WTC11 (cell line): ENCODE data around the gene ARHGAP28. TPM values are rescaled to one million over a fixed set of nuclear protein-coding genes. Genes with fewer than 3 reads are reported as not detected.

Experiments used
- ATAC-seq: fragments of 200-7000 bp; cut with Tn5 transposase; 2 replicates; pipeline ENCODE4 v1.10.0; 2021; ENCODE audit warnings: mild to moderate bottlenecking, moderate library complexity
- CTCF ChIA-PET: fragments of 300-600 bp; sonication (Branson Sonifier 250); formaldehyde crosslinking; loops from one replicate; lab custom pipeline; 2021; ENCODE audit warnings: antibody characterized with exemption; lab: Charles Lee
- POLR2A ChIA-PET: fragments of 350-600 bp; sonication (Branson Sonifier 250); formaldehyde crosslinking; loops from one replicate; lab custom pipeline; 2021; ENCODE audit warnings: antibody characterized with exemption; lab: Charles Lee
- DNase-seq: peaks from one replicate; pipeline ENCODE4 v3.0.0; 2021; ENCODE audit warnings: low spot score
- H3K27ac Mint-ChIP-seq: 2 replicates; pipeline ENCODE4 v1.8.0; 2021; ENCODE audit warnings: mixed read lengths
- H3K27me3 Mint-ChIP-seq: 2 replicates; pipeline ENCODE4 v1.8.0; 2021; ENCODE audit warnings: low read depth, mild to moderate bottlenecking, moderate library complexity, mixed read lengths
- H3K36me3 Mint-ChIP-seq: 2 replicates; pipeline ENCODE4 v1.8.0; 2021; ENCODE audit warnings: mixed read lengths
- H3K4me1 Mint-ChIP-seq: 2 replicates; pipeline ENCODE4 v1.8.0; 2022; ENCODE audit warnings: mixed read lengths
- H3K4me3 Mint-ChIP-seq: 2 replicates; pipeline ENCODE4 v1.8.0; 2021; ENCODE audit warnings: mild to moderate bottlenecking, moderate library complexity, mixed read lengths
- H3K9me3 Mint-ChIP-seq: 2 replicates; pipeline ENCODE4 v1.8.0; 2021; ENCODE audit warnings: mixed read lengths
- CREM ChIP-seq: sonication (generic); formaldehyde crosslinking; IDR thresholded peaks from 2 replicates; pipeline ENCODE4 v1.8.1; 2022; ENCODE audit warnings: mild to moderate bottlenecking, missing genetic modification reagents, moderate library complexity
- EMX1 ChIP-seq: fragments of 250-450 bp; sonication (Bioruptor Pico); IDR thresholded peaks from 2 replicates; pipeline ENCODE4 v1.8.0; 2021; ENCODE audit warnings: mild to moderate bottlenecking
- FOXJ3 ChIP-seq: sonication (generic); formaldehyde crosslinking; IDR thresholded peaks from 2 replicates; pipeline ENCODE4 v1.9.0; 2021; ENCODE audit warnings: missing genetic modification reagents, mild to moderate bottlenecking, borderline replicate concordance
- GRHL2 ChIP-seq: fragments of 250-450 bp; sonication (Bioruptor Pico); IDR thresholded peaks from 2 replicates; pipeline ENCODE4 v1.8.0; 2022; ENCODE audit warnings: mild to moderate bottlenecking, moderate library complexity; ENCODE audit not compliant: insufficient replicate concordance, severe bottlenecking
- JUN ChIP-seq: sonication (generic); formaldehyde crosslinking; IDR thresholded peaks from 2 replicates; pipeline ENCODE4 v1.8.0; 2023; ENCODE audit warnings: mild to moderate bottlenecking, missing genetic modification reagents
- NR3C1 ChIP-seq: sonication (generic); formaldehyde crosslinking; conservative IDR thresholded peaks from 2 replicates; pipeline ENCODE4 v1.8.1; 2023; ENCODE audit warnings: low read depth, mild to moderate bottlenecking, missing genetic modification reagents
- TEAD1 ChIP-seq: sonication (generic); formaldehyde crosslinking; IDR thresholded peaks from 2 replicates; pipeline ENCODE4 v1.8.0; 2022; ENCODE audit warnings: mild to moderate bottlenecking, missing genetic modification reagents
- TEAD4 ChIP-seq: sonication (generic); formaldehyde crosslinking; IDR thresholded peaks from 2 replicates; pipeline ENCODE4 v1.8.0; 2022; ENCODE audit warnings: mild to moderate bottlenecking, missing genetic modification reagents
- TP53 ChIP-seq: sonication (generic); formaldehyde crosslinking; IDR thresholded peaks from 2 replicates; pipeline ENCODE4 v1.8.1; 2023; ENCODE audit warnings: mild to moderate bottlenecking, missing genetic modification reagents
- ZNF138 ChIP-seq: sonication (generic); formaldehyde crosslinking; conservative IDR thresholded peaks from 2 replicates; pipeline ENCODE4 v1.8.1; 2022; ENCODE audit warnings: mild to moderate bottlenecking, moderate library complexity, missing genetic modification reagents
- ZNF423 ChIP-seq: fragments of 250-450 bp; sonication (Bioruptor Pico); IDR thresholded peaks from 2 replicates; pipeline ENCODE4 v2.1.2; 2022; ENCODE audit warnings: mild to moderate bottlenecking, moderate library complexity
- total RNA-seq: library from RNA; stranded (reverse); gene quantifications from 3 replicates; pipeline ENCODE4 v1.2.3, GENCODE V29; 2021
- TF ChIP-seq, protein P1 (sequence below): sonication (generic); formaldehyde crosslinking; IDR thresholded peaks from 2 replicates; pipeline ENCODE4 v1.8.0; 2022; ENCODE audit warnings: mild to moderate bottlenecking, missing genetic modification reagents
- TF ChIP-seq, protein P2 (sequence below): sonication (generic); formaldehyde crosslinking; conservative IDR thresholded peaks from 2 replicates; pipeline ENCODE4 v1.8.1; 2023; ENCODE audit warnings: mild to moderate bottlenecking, low read depth, missing genetic modification reagents, moderate library complexity
- TF ChIP-seq, protein P3 (sequence below): sonication (generic); formaldehyde crosslinking; IDR thresholded peaks from 2 replicates; pipeline ENCODE4 v1.8.0; 2022; ENCODE audit warnings: missing genetic modification reagents
- TF ChIP-seq, protein P4 (sequence below): sonication (generic); formaldehyde crosslinking; IDR thresholded peaks from 2 replicates; pipeline ENCODE4 v1.8.1; 2023; ENCODE audit warnings: mild to moderate bottlenecking, missing genetic modification reagents, moderate library complexity
- TF ChIP-seq, protein P5 (sequence below): sonication (generic); formaldehyde crosslinking; IDR thresholded peaks from 2 replicates; pipeline ENCODE4 v1.8.1; 2022; ENCODE audit warnings: low read depth, missing genetic modification reagents, borderline replicate concordance
- TF ChIP-seq, protein P6 (sequence below): fragments of 250-450 bp; sonication (Bioruptor Pico); conservative IDR thresholded peaks from 2 replicates; pipeline ENCODE4 v1.9.0; 2021; ENCODE audit warnings: mild to moderate bottlenecking
- TF ChIP-seq, protein P7 (sequence below): fragments of 250-450 bp; sonication (Bioruptor Pico); IDR thresholded peaks from 2 replicates; pipeline ENCODE4 v1.9.0; 2021; ENCODE audit warnings: mild to moderate bottlenecking
- TF ChIP-seq, protein P8 (sequence below): sonication (generic); formaldehyde crosslinking; IDR thresholded peaks from 2 replicates; pipeline ENCODE4 v1.8.1; 2023; ENCODE audit warnings: mild to moderate bottlenecking, missing genetic modification reagents

The ARHGAP28 gene
- total RNA-seq, 1 experiment from 2014 or later: 14.8 TPM

DNA sequence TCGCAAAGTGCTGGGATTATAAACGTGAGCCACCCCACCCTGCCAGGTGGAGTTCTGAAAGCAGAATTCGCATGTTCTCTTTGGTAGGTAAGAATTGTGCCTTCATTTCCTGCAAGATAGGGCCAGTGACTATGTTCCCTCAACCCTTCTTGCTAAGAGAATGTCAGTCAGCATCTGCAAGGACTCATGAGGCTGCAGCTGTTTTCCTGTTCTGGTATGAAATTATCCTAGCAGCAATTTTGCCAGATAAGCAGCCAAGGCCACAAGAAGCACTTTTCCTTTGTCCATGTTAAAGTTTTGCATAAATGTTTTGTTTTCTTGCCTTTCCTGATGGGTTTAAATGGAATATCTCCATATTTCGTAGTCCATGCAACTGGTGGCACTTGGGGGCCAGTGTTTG is 6.8 kb upstream of the ARHGAP28 start:
- POLR2A ChIA-PET: no interaction called here
- H3K4me1 Mint-ChIP-seq: peaks cover 16% of the 10 kb centered on the region
- H3K4me3 Mint-ChIP-seq: no peak overlapping the region
- TF ChIP-seq, protein P1, sequence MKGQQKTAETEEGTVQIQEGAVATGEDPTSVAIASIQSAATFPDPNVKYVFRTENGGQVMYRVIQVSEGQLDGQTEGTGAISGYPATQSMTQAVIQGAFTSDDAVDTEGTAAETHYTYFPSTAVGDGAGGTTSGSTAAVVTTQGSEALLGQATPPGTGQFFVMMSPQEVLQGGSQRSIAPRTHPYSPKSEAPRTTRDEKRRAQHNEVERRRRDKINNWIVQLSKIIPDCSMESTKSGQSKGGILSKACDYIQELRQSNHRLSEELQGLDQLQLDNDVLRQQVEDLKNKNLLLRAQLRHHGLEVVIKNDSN: no peak
- TF ChIP-seq EMX1 (no peak), TP53 (no peak), FOXJ3 (CRISPR knock-in tag) (no peak), JUN (CRISPR knock-in tag) (no peak), TEAD4 (CRISPR knock-in tag) (no peak), CREM (CRISPR knock-in tag) (no peak), GRHL2 (CRISPR knock-in tag) (no peak), ZNF138 (CRISPR knock-in tag) (no peak), ZNF423 (CRISPR knock-in tag) (no peak)
- TF ChIP-seq, protein P2, sequence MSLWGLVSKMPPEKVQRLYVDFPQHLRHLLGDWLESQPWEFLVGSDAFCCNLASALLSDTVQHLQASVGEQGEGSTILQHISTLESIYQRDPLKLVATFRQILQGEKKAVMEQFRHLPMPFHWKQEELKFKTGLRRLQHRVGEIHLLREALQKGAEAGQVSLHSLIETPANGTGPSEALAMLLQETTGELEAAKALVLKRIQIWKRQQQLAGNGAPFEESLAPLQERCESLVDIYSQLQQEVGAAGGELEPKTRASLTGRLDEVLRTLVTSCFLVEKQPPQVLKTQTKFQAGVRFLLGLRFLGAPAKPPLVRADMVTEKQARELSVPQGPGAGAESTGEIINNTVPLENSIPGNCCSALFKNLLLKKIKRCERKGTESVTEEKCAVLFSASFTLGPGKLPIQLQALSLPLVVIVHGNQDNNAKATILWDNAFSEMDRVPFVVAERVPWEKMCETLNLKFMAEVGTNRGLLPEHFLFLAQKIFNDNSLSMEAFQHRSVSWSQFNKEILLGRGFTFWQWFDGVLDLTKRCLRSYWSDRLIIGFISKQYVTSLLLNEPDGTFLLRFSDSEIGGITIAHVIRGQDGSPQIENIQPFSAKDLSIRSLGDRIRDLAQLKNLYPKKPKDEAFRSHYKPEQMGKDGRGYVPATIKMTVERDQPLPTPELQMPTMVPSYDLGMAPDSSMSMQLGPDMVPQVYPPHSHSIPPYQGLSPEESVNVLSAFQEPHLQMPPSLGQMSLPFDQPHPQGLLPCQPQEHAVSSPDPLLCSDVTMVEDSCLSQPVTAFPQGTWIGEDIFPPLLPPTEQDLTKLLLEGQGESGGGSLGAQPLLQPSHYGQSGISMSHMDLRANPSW (CRISPR knock-in tag): no peak
- TF ChIP-seq, protein P3, sequence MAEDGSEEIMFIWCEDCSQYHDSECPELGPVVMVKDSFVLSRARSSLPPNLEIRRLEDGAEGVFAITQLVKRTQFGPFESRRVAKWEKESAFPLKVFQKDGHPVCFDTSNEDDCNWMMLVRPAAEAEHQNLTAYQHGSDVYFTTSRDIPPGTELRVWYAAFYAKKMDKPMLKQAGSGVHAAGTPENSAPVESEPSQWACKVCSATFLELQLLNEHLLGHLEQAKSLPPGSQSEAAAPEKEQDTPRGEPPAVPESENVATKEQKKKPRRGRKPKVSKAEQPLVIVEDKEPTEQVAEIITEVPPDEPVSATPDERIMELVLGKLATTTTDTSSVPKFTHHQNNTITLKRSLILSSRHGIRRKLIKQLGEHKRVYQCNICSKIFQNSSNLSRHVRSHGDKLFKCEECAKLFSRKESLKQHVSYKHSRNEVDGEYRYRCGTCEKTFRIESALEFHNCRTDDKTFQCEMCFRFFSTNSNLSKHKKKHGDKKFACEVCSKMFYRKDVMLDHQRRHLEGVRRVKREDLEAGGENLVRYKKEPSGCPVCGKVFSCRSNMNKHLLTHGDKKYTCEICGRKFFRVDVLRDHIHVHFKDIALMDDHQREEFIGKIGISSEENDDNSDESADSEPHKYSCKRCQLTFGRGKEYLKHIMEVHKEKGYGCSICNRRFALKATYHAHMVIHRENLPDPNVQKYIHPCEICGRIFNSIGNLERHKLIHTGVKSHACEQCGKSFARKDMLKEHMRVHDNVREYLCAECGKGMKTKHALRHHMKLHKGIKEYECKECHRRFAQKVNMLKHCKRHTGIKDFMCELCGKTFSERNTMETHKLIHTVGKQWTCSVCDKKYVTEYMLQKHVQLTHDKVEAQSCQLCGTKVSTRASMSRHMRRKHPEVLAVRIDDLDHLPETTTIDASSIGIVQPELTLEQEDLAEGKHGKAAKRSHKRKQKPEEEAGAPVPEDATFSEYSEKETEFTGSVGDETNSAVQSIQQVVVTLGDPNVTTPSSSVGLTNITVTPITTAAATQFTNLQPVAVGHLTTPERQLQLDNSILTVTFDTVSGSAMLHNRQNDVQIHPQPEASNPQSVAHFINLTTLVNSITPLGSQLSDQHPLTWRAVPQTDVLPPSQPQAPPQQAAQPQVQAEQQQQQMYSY (CRISPR knock-in tag): no peak
- TF ChIP-seq, protein P4, sequence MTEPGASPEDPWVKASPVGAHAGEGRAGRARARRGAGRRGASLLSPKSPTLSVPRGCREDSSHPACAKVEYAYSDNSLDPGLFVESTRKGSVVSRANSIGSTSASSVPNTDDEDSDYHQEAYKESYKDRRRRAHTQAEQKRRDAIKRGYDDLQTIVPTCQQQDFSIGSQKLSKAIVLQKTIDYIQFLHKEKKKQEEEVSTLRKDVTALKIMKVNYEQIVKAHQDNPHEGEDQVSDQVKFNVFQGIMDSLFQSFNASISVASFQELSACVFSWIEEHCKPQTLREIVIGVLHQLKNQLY (CRISPR knock-in tag): no peak
- no peaks in the 10 kb centered on the region for H3K27me3 Mint-ChIP-seq
- H3K36me3 Mint-ChIP-seq: no peaks in the 10 kb centered on the region
- CTCF ChIA-PET: no interaction called here
- H3K9me3 Mint-ChIP-seq: no peaks in the 10 kb centered on the region
- no peak for ATAC-seq
- H3K27ac Mint-ChIP-seq: no peak overlapping the region
- DNase-seq: no peak

DNA sequence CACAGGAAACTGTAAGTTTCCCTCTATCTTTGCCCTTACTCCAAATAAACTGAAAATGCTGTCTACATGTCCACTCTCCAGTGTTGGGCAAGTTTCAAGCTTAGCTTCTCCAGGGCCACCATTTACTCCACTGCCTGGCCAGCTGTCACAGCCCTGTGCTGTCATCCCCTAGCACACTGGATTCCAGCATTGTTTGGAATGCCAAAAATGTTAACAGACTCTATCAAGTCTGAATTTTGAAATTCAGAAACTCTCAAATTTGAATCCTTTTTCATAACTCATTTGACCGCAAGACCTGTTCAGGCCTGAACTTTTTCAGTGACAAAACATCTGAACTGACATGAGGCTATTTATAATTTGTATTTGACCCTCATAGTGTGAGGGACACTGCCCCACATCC is 5.2 kb upstream of the ARHGAP28 start:
- Mint-ChIP-seq H3K27ac (no peak overlapping the region), H3K4me3 (no peak overlapping the region), H3K4me1 (peaks cover 27% of the 10 kb centered on the region), H3K9me3 (no peaks in the 10 kb centered on the region), H3K36me3 (no peaks in the 10 kb centered on the region), H3K27me3 (no peaks in the 10 kb centered on the region)
- no peak for ATAC-seq
- ChIA-PET CTCF (interaction anchor here (1.1 kb wide), 1 partner anchor 162 kb away, joined by 3 read pairs; no protein-coding TSS in a partner anchor), POLR2A (no interaction called here)
- DNase-seq: no peak
- TF ChIP-seq, protein P5, sequence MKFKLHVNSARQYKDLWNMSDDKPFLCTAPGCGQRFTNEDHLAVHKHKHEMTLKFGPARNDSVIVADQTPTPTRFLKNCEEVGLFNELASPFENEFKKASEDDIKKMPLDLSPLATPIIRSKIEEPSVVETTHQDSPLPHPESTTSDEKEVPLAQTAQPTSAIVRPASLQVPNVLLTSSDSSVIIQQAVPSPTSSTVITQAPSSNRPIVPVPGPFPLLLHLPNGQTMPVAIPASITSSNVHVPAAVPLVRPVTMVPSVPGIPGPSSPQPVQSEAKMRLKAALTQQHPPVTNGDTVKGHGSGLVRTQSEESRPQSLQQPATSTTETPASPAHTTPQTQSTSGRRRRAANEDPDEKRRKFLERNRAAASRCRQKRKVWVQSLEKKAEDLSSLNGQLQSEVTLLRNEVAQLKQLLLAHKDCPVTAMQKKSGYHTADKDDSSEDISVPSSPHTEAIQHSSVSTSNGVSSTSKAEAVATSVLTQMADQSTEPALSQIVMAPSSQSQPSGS (CRISPR knock-in tag): no peak
- TF ChIP-seq, protein P6, sequence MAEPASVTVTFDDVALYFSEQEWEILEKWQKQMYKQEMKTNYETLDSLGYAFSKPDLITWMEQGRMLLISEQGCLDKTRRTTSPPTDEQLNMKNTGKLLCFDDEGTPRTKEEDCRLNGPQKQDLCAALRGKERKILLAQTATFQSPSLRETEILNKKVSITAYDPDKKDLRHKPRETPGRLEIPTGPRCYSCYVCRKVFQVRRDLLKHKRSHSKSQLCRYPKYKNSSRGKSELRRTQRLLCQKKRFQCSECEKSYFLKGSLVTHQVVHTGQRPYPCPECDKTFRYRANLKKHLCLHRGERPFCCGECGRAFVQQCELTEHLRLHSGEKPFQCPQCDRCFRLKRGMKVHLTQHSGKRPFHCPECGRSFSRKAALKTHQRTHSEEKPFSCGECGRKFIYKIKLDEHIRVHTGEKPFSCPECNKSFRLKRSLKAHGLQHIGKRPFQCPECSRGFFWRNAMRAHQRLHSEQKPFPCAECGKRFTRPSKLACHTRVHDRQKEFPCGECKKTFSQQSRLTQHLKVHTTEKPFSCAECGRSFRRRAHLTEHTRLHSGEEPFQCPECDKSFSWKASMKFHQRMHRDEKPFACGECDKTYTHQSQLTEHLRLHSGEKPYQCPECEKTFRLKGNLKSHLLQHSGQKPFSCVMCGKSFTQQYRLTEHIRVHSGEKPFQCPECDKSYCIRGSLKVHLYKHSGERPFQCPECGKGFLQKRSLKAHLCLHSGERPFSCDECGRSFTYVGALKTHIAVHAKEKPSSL (CRISPR knock-in tag): no peak
- TF ChIP-seq, protein P2 (CRISPR knock-in tag): no peak
- TF ChIP-seq, protein P7, sequence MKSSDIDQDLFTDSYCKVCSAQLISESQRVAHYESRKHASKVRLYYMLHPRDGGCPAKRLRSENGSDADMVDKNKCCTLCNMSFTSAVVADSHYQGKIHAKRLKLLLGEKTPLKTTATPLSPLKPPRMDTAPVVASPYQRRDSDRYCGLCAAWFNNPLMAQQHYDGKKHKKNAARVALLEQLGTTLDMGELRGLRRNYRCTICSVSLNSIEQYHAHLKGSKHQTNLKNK (CRISPR knock-in tag): no peak
- TF ChIP-seq TEAD1 (CRISPR knock-in tag) (no peak), FOXJ3 (CRISPR knock-in tag) (no peak), NR3C1 (no peak)
- TF ChIP-seq, protein P8, sequence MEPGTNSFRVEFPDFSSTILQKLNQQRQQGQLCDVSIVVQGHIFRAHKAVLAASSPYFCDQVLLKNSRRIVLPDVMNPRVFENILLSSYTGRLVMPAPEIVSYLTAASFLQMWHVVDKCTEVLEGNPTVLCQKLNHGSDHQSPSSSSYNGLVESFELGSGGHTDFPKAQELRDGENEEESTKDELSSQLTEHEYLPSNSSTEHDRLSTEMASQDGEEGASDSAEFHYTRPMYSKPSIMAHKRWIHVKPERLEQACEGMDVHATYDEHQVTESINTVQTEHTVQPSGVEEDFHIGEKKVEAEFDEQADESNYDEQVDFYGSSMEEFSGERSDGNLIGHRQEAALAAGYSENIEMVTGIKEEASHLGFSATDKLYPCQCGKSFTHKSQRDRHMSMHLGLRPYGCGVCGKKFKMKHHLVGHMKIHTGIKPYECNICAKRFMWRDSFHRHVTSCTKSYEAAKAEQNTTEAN (CRISPR knock-in tag): no peak
